OCI-LY7 (cell line): ENCODE data around the gene MYRFL.

Experiments
- EZH2phosphoT487 ChIP-seq: fragments of 200-600 bp; sonication (generic); IDR thresholded peaks from 2 replicates; pipeline ENCODE4 v1.6.1; 2018; ENCODE audit warnings: low read depth, borderline replicate concordance, mild to moderate bottlenecking, mixed run types, antibody characterized with exemption, low read length, moderate library complexity, mixed read lengths
- TF ChIP-seq, protein P1 (sequence below): fragments of 200-600 bp; sonication (generic); conservative IDR thresholded peaks from 2 replicates; pipeline ENCODE4 v1.5.1; 2014; ENCODE audit warnings: mild to moderate bottlenecking, antibody characterized with exemption, low read length, moderate library complexity, mixed read lengths

DNA sequence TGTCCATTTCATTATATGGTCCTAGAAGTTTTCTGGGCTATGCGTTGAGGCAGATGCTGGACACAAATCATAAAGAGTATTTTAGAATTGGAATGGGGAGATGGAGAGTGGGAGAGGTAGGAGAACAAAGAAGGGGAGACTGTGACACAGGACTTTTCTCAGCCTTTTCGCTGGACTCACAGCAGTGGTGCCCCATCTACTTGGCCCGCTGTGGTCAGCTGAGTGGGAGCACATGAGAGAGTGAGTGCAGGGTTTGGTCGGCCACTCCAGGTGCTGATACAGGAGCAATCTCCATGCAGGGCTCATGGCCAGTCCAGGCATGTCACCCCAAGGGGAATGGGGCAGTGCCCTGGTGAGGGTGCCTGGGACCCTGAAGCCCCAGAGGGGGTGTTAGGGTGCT, 109.0 kb downstream of the MYRFL start:
- TF ChIP-seq, protein P1, sequence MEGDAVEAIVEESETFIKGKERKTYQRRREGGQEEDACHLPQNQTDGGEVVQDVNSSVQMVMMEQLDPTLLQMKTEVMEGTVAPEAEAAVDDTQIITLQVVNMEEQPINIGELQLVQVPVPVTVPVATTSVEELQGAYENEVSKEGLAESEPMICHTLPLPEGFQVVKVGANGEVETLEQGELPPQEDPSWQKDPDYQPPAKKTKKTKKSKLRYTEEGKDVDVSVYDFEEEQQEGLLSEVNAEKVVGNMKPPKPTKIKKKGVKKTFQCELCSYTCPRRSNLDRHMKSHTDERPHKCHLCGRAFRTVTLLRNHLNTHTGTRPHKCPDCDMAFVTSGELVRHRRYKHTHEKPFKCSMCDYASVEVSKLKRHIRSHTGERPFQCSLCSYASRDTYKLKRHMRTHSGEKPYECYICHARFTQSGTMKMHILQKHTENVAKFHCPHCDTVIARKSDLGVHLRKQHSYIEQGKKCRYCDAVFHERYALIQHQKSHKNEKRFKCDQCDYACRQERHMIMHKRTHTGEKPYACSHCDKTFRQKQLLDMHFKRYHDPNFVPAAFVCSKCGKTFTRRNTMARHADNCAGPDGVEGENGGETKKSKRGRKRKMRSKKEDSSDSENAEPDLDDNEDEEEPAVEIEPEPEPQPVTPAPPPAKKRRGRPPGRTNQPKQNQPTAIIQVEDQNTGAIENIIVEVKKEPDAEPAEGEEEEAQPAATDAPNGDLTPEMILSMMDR: no peak
- no peak for TF ChIP-seq EZH2phosphoT487
